GM10847 (cell line): Measurements from ENCODE around the gene OVOL1.

Experiments used
- POLR2A ChIP-seq: IDR thresholded peaks from 2 replicates; pipeline ENCODE4 v1.6.1; 2011; ENCODE audit not compliant: insufficient read length; ENCODE audit errors: extremely low read depth

The OVOL1 gene

GRCh38 chr11:65797711-65798110, 10.8 kb downstream of the OVOL1 start:
- TF ChIP-seq POLR2A = no peak

GRCh38 chr11:65798882-65799281, 12.0 kb downstream of the OVOL1 start:
- TF ChIP-seq POLR2A = no peak

- TF ChIP-seq POLR2A = no peak
Measured at GRCh38 chr11:65801153-65801987, 14.5 kb downstream of the OVOL1 start.

GRCh38 chr11:65802841-65803240, 16.0 kb downstream of the OVOL1 start:
- no peak for TF ChIP-seq POLR2A

- no peak for TF ChIP-seq POLR2A
Measured at GRCh38 chr11:65803797-65804492, 17.1 kb downstream of the OVOL1 start.

- no peak for TF ChIP-seq POLR2A
Measured at GRCh38 chr11:65806979-65807378, 20.1 kb downstream of the OVOL1 start.

GRCh38 chr11:65808744-65809341, 22.0 kb downstream of the OVOL1 start:
- TF ChIP-seq POLR2A = no peak

GRCh38 chr11:65809496-65809895, 22.6 kb downstream of the OVOL1 start:
- no peak for TF ChIP-seq POLR2A

GRCh38 chr11:65810046-65810868, 23.4 kb downstream of the OVOL1 start:
- TF ChIP-seq POLR2A = no peak

- no peak for TF ChIP-seq POLR2A
Measured at GRCh38 chr11:65811764-65812475, 25.1 kb downstream of the OVOL1 start.

GRCh38 chr11:65814131-65814985, 27.5 kb downstream of the OVOL1 start:
- TF ChIP-seq POLR2A = no peak

- TF ChIP-seq POLR2A = no peak
Measured at GRCh38 chr11:65814986-65815565, 28.2 kb downstream of the OVOL1 start.

- no peak for TF ChIP-seq POLR2A
Measured at GRCh38 chr11:65816696-65817095, 29.8 kb downstream of the OVOL1 start.
